Spleen (tissue), 11 donors: Measurements from ENCODE around the gene SMG6. TPM values are rescaled to one million over a fixed set of nuclear protein-coding genes. Genes with fewer than 3 reads are reported as not detected.
A peak's percentile ranks its signal among the peaks of the same experiment; 100 is the strongest.

Source experiments
- DNase-seq: peaks from one replicate; pipeline ENCODE4 v3.0.0-alpha.2; 2020
- H3K27ac ChIP-seq, 8 donors: fragments of 200-600 bp; sonication (generic) in 7 of 8; 1 replicate in 4 of 8; 2 replicates in 4 of 8; pipeline versions ENCODE4 v1.5.0 to v1.8.0; 2016 to 2021; ENCODE audit warnings: inconsistent platforms in 4 of 8, mild to moderate bottlenecking in 4 of 8, moderate library complexity in 1 of 8
- H3K27me3 ChIP-seq, 7 donors: fragments of 200-600 bp; sonication (generic) in 6 of 7; replicated peaks in 1 of 7; 1 replicate in 4 of 7; 2 replicates in 3 of 7; pipeline versions ENCODE4 v1.5.0 to v1.8.0; 2016 to 2021; ENCODE audit warnings: inconsistent platforms in 3 of 7, mild to moderate bottlenecking in 1 of 7
- H3K36me3 ChIP-seq, 6 donors: fragments of 200-600 bp; sonication (generic) in 5 of 6; 1 replicate in 4 of 6; 2 replicates in 2 of 6; pipeline versions ENCODE4 v1.5.0 to v1.8.0; 2016 to 2021; ENCODE audit warnings: inconsistent platforms in 2 of 6
- H3K4me1 ChIP-seq, 6 donors: fragments of 200-600 bp; sonication (generic) in 5 of 6; 1 replicate in 3 of 6; 2 replicates in 3 of 6; pipeline versions ENCODE4 v1.5.0 to v1.8.0; 2016 to 2021; ENCODE audit warnings: inconsistent platforms in 3 of 6
- H3K4me3 ChIP-seq, 8 donors: fragments of 200-600 bp; sonication (generic) in 7 of 8; 1 replicate in 4 of 8; 2 replicates in 4 of 8; pipeline versions ENCODE4 v1.5.0 to v1.8.0; 2016 to 2021; ENCODE audit warnings: inconsistent platforms in 4 of 8, mild to moderate bottlenecking in 4 of 8, moderate library complexity in 2 of 8
- H3K9me3 ChIP-seq, 8 donors: fragments of 200-600 bp; sonication (generic) in 7 of 8; 1 replicate in 4 of 8; 2 replicates in 4 of 8; pipeline versions ENCODE4 v1.5.0 to v1.8.0; 2016 to 2021; ENCODE audit warnings: inconsistent platforms in 4 of 8
- POLR2A ChIP-seq, 3 donors: fragments of 450-650 bp; IDR thresholded peaks; one replicate each; pipeline ENCODE4 v1.5.1; 2017; ENCODE audit warnings: antibody characterized with exemption in 3 of 3, mild to moderate bottlenecking in 1 of 3
- POLR2AphosphoS5 ChIP-seq, 3 donors: sonication (generic); formaldehyde crosslinking; IDR thresholded peaks; one replicate each; pipeline ENCODE4 v1.5.1; 2017; ENCODE audit warnings: antibody characterized with exemption in 3 of 3
- WGBS, 5 donors: extraction: QIAGEN DNeasy Blood & Tissue Kit in 3 of 5; methylation state at CpG; one replicate each; pipeline versions ENCODE4 v1.1.5 to v1.1.7; 2013 to 2018; 5-methylcytosine and 5-hydroxymethylcytosine counted together
- intact Hi-C: fragments of 100-400 bp; cut with DNase I; formaldehyde crosslinking; loops from one replicate; pipeline ENCODE4 v1.15.0; 2023; ENCODE audit warnings: low total_unique reads
- polyA plus RNA-seq, 3 donors: library from polyadenylated mRNA; stranded (reverse); fragments of 200-250 nt; gene quantifications; one replicate each; pipeline ENCODE4 v1.2.1, GENCODE V29; 2013
- total RNA-seq, 7 donors: library from RNA; depleted of rRNA in 3 of 7; stranded (reverse); fragments of >200 nt in 3 of 7; fragmentation: NEBNext Ultra II Directional in 4 of 7; extraction: Animal tissue kit (Norgen Biotek cat#: 25700) in 4 of 7; gene quantifications; one replicate each; pipeline versions ENCODE4 v1.1.0 to v1.2.1, GENCODE V29; 2016 to 2021
- TF ChIP-seq, protein P1 (sequence below), 11 experiments: fragments of 200-600 bp in 7 of 11; fragments of 450-650 bp in 4 of 11; sonication (generic) in 4 of 11; IDR thresholded peaks in 8 of 11; conservative IDR thresholded peaks in 3 of 11; 1 replicate in 7 of 11; 2 replicates in 4 of 11; pipeline versions ENCODE4 v1.4.0 to v1.8.0; 2016 to 2021; ENCODE audit warnings: antibody characterized with exemption in 11 of 11, inconsistent platforms in 4 of 11, mild to moderate bottlenecking in 1 of 11
- donor health status: healthy with polysubstance abuse.
- donor health status: DM: no; HTN: no; CAD: no; lungs with moderate emphysema.
- donor health status: DM: no; HTN: no; CAD: no.
- donor health status: Bipolar disorder and iron deficiency.
- donor health status: healthy.
- donor health status: DM: no; HTN: no; CAD: no.
- donor health status: DM: yes; HTN: yes; CAD: no.

The SMG6 gene
- total and polyA plus RNA-seq, 10 donors = 9.7 to 44.2 (median 28.0) TPM

- TF ChIP-seq, protein P1, sequence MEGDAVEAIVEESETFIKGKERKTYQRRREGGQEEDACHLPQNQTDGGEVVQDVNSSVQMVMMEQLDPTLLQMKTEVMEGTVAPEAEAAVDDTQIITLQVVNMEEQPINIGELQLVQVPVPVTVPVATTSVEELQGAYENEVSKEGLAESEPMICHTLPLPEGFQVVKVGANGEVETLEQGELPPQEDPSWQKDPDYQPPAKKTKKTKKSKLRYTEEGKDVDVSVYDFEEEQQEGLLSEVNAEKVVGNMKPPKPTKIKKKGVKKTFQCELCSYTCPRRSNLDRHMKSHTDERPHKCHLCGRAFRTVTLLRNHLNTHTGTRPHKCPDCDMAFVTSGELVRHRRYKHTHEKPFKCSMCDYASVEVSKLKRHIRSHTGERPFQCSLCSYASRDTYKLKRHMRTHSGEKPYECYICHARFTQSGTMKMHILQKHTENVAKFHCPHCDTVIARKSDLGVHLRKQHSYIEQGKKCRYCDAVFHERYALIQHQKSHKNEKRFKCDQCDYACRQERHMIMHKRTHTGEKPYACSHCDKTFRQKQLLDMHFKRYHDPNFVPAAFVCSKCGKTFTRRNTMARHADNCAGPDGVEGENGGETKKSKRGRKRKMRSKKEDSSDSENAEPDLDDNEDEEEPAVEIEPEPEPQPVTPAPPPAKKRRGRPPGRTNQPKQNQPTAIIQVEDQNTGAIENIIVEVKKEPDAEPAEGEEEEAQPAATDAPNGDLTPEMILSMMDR (IDR thresholded peaks at IDR 0.05 in 8 of 11, conservative IDR thresholded peaks at IDR 0.05 in 3 of 11) = no peak
- no peak for TF ChIP-seq POLR2A (IDR thresholded peaks at IDR 0.05)
- peak in 1 of 3 donors; percentile 40 for TF ChIP-seq POLR2AphosphoS5 (IDR thresholded peaks at IDR 0.05)
- Histone ChIP-seq H3K36me3 (peaks cover 0 to 94% (median 15%) of the 10 kb centered on the region in 6 donors), H3K27me3 (peaks cover 0 to 29% (median 14%) of the 10 kb centered on the region in 7 donors), H3K27ac (peak overlapping the region in 7 of 8 donors; percentile 63 to 89 (median 87)), H3K9me3 (no peaks in the 10 kb centered on the region), H3K4me3 (no peak overlapping the region), H3K4me1 (peaks cover 44 to 100% (median 78%) of the 10 kb centered on the region in 6 donors)
- intact Hi-C loops = no loop called here
- WGBS, 5 donors = 90 to 97% (median 91%) methylated on average over 7 to 17 of the region's 17 CpGs
- DNase-seq = no peak
These were observed 242.1 kb downstream of the SMG6 start for GRCh38 chr17:2061441-2061958.

DNA sequence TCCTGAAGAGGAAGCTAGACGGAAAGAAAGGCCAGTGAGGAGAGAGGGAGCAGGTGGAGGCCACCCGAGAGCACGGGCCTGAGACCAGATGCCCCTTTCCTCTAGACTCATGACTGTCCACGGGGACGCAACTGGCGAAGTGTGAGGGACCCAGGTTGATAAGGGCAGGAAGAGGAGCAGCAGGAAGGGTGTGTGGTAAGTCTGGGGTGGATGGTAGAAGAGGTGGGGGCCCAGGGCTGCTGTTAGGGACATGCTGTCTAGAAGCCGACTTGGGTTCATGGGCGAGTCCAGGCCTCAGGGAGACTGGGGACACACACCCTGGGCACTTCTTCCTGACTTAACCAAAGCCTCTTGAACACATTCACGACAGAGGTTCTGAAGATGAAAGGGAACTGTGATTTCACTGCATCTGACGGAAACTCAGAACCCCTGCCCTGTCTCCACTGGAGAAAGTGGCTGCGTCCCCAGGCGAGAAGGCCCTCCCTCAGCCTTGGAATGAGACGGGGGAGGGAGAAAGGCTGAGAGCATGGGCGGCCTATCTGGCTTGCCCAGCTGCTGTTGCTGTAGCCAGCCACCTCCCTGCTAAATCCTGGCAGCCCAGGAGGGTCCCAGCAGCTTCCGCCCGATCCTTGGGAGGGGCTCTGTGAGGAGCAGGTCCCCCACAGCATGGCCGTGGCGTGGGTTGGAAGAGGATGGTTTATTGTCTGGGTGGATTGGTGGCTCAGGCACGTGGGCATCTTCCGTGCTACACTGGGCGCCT lies 242.7 kb downstream of the SMG6 start:
- WGBS, 5 donors = 64 to 84% (median 69%) methylated on average over 13 to 21 of the region's 21 CpGs
- no peak overlapping the region for H3K4me3 ChIP-seq
- no peaks in the 10 kb centered on the region for H3K9me3 ChIP-seq
- H3K4me1 ChIP-seq = peaks cover 47 to 100% (median 80%) of the 10 kb centered on the region in 6 donors
- H3K27ac ChIP-seq = peak overlapping the region in 7 of 8 donors; percentile 63 to 89 (median 87)
- DNase-seq = no peak
- intact Hi-C loops = no loop called here
- TF ChIP-seq POLR2AphosphoS5 (IDR thresholded peaks at IDR 0.05) (peak; percentile 36 to 65 (median 57)), POLR2A (IDR thresholded peaks at IDR 0.05) (no peak)
- TF ChIP-seq, protein P1 (IDR thresholded peaks at IDR 0.05 in 8 of 11, conservative IDR thresholded peaks at IDR 0.05 in 3 of 11) = no peak
- peaks cover 0 to 35% (median 16%) of the 10 kb centered on the region in 7 donors for H3K27me3 ChIP-seq
- H3K36me3 ChIP-seq = peaks cover 0 to 87% (median 15%) of the 10 kb centered on the region in 6 donors

GRCh38 chr17:2060385-2060658 lies 243.3 kb downstream of the SMG6 start:
- Histone ChIP-seq H3K27ac (peak overlapping the region in 7 of 8 donors; percentile 63 to 89 (median 87)), H3K27me3 (peaks cover 0 to 41% (median 16%) of the 10 kb centered on the region in 7 donors), H3K4me3 (no peak overlapping the region), H3K4me1 (peaks cover 42 to 99% (median 79%) of the 10 kb centered on the region in 6 donors), H3K9me3 (no peaks in the 10 kb centered on the region), H3K36me3 (peaks cover 0 to 82% (median 15%) of the 10 kb centered on the region in 6 donors)
- intact Hi-C loops = no loop called here
- WGBS, 5 donors = 77 to 88% (median 86%) methylated on average over 6 of the region's 6 CpGs
- no peak for TF ChIP-seq POLR2A (IDR thresholded peaks at IDR 0.05)
- no peak for TF ChIP-seq POLR2AphosphoS5 (IDR thresholded peaks at IDR 0.05)
- TF ChIP-seq, protein P1 (IDR thresholded peaks at IDR 0.05 in 8 of 11, conservative IDR thresholded peaks at IDR 0.05 in 3 of 11) = no peak
- no peak for DNase-seq
